ENCODE data around the gene TANK.

The TANK gene

GRCh38 chr2:161161074-161161706, 962 bp downstream of the TANK start:
- Histone ChIP-seq H3K9me3 (ENCODE audit: control insufficient read depth, insufficient read depth, low read length) (no peaks in the 10 kb centered on the region), H3K27me3 (ENCODE audit: control insufficient read depth, low read length) (no peaks in the 10 kb centered on the region), H3K4me2 (ENCODE audit: low read length) (peak overlapping the region; percentile 94), H3K9me2 (replicated peaks; ENCODE audit: control insufficient read depth, low read length) (no peaks in the 10 kb centered on the region), H4K20me1 (ENCODE audit: control insufficient read depth, insufficient read depth, low read depth, low read length) (peaks cover 33% of the 10 kb centered on the region), H3K4me3 (ENCODE audit: low read length) (peak overlapping the region; percentile 97), H3K4me1 (ENCODE audit: control insufficient read depth, low read length) (peaks cover 92% of the 10 kb centered on the region), H3K36me3 (ENCODE audit: control insufficient read depth, low read length) (peaks cover 92% of the 10 kb centered on the region), H3K79me2 (ENCODE audit: control insufficient read depth, low read length) (peaks cover 99% of the 10 kb centered on the region), H3F3A (ENCODE audit: control insufficient read depth, insufficient read depth) (peaks cover 68% of the 10 kb centered on the region), H3K27ac (ENCODE audit: low read depth, low read length) (peak overlapping the region; percentile 84)
- TF ChIP-seq EZH2phosphoT487 (IDR thresholded peaks at IDR 0.05; ENCODE audit: borderline replicate concordance, low read length) (no peak), CTCF (IDR thresholded peaks at IDR 0.05; ENCODE audit: low read depth, low read length, poor library complexity, severe bottlenecking) (no peak)

GRCh38 chr2:161163440-161163839, 3.2 kb downstream of the TANK start:
- H3K27me3 ChIP-seq (ENCODE audit: control insufficient read depth, low read length), result no peaks in the 10 kb centered on the region
- H3K36me3 ChIP-seq (ENCODE audit: control insufficient read depth, low read length), result peaks cover 93% of the 10 kb centered on the region
- TF ChIP-seq CTCF (IDR thresholded peaks at IDR 0.05; ENCODE audit: low read depth, low read length, poor library complexity, severe bottlenecking) (no peak), EZH2phosphoT487 (IDR thresholded peaks at IDR 0.05; ENCODE audit: borderline replicate concordance, low read length) (no peak)
- H3K9me2 ChIP-seq (replicated peaks; ENCODE audit: control insufficient read depth, low read length), result no peaks in the 10 kb centered on the region
- peak overlapping the region; percentile 94 for H3K4me2 ChIP-seq (ENCODE audit: low read length)
- H4K20me1 ChIP-seq (ENCODE audit: control insufficient read depth, insufficient read depth, low read depth, low read length), result peaks cover 33% of the 10 kb centered on the region
- peaks cover 53% of the 10 kb centered on the region for H3F3A ChIP-seq (ENCODE audit: control insufficient read depth, insufficient read depth)
- H3K4me3 ChIP-seq (ENCODE audit: low read length), result peak overlapping the region; percentile 40
- peaks cover 99% of the 10 kb centered on the region for H3K79me2 ChIP-seq (ENCODE audit: control insufficient read depth, low read length)
- peak overlapping the region; percentile 16; the same call in 1 of the 2 replicates for H3K27ac ChIP-seq (ENCODE audit: low read depth, low read length)
- no peaks in the 10 kb centered on the region for H3K9me3 ChIP-seq (ENCODE audit: control insufficient read depth, insufficient read depth, low read length)
- peaks cover 93% of the 10 kb centered on the region for H3K4me1 ChIP-seq (ENCODE audit: control insufficient read depth, low read length)

- Histone ChIP-seq H3F3A (ENCODE audit: control insufficient read depth, insufficient read depth) (peaks cover 51% of the 10 kb centered on the region), H3K4me3 (ENCODE audit: low read length) (peak overlapping the region; percentile 40), H3K4me1 (ENCODE audit: control insufficient read depth, low read length) (peaks cover 93% of the 10 kb centered on the region), H3K27me3 (ENCODE audit: control insufficient read depth, low read length) (no peaks in the 10 kb centered on the region), H3K79me2 (ENCODE audit: control insufficient read depth, low read length) (peaks cover 99% of the 10 kb centered on the region), H3K9me3 (ENCODE audit: control insufficient read depth, insufficient read depth, low read length) (no peaks in the 10 kb centered on the region), H3K27ac (ENCODE audit: low read depth, low read length) (no peak overlapping the region), H3K9me2 (replicated peaks; ENCODE audit: control insufficient read depth, low read length) (no peaks in the 10 kb centered on the region), H4K20me1 (ENCODE audit: control insufficient read depth, insufficient read depth, low read depth, low read length) (peaks cover 27% of the 10 kb centered on the region), H3K4me2 (ENCODE audit: low read length) (peak overlapping the region; percentile 94), H3K36me3 (ENCODE audit: control insufficient read depth, low read length) (peaks cover 90% of the 10 kb centered on the region)
- TF ChIP-seq EZH2phosphoT487 (IDR thresholded peaks at IDR 0.05; ENCODE audit: borderline replicate concordance, low read length) (no peak), CTCF (IDR thresholded peaks at IDR 0.05; ENCODE audit: low read depth, low read length, poor library complexity, severe bottlenecking) (no peak)
Measured at GRCh38 chr2:161164161-161164560, 3.9 kb downstream of the TANK start.

All from DOHH2 (cell line).